Endodermal cell (in vitro differentiated cells): ENCODE data around the gene SSTR5. TPM values are rescaled to one million over a fixed set of nuclear protein-coding genes. Genes with fewer than 3 reads are reported as not detected.

Source experiments
- DNase-seq: peaks from one replicate; pipeline ENCODE4 v3.0.0-alpha.2; 2017
- H3K27ac ChIP-seq: 2 replicates; pipeline ENCODE4 v1.5.1; 2013; ENCODE audit warnings: mild to moderate bottlenecking, low read depth, low read length, moderate library complexity
- H3K27me3 ChIP-seq: 2 replicates; pipeline ENCODE4 v1.6.1; 2013; ENCODE audit warnings: mild to moderate bottlenecking, low read length, moderate library complexity; ENCODE audit not compliant: insufficient read depth, control insufficient read depth, poor library complexity, severe bottlenecking
- H3K36me3 ChIP-seq: 2 replicates; pipeline ENCODE4 v1.7.0; 2013; ENCODE audit warnings: mild to moderate bottlenecking, low read length, moderate library complexity; ENCODE audit not compliant: control insufficient read depth, insufficient read depth
- H3K4me1 ChIP-seq: one replicate; pipeline ENCODE4 v1.7.0; 2013; ENCODE audit warnings: low read length; ENCODE audit not compliant: control insufficient read depth, insufficient read depth
- H3K4me3 ChIP-seq: 2 replicates; pipeline ENCODE4 v1.5.1; 2013; ENCODE audit warnings: mild to moderate bottlenecking, low read length, moderate library complexity
- H3K9ac ChIP-seq: 2 replicates; pipeline ENCODE4 v1.6.1; 2013; ENCODE audit warnings: mild to moderate bottlenecking, low read length, moderate library complexity; ENCODE audit not compliant: poor library complexity, severe bottlenecking; ENCODE audit errors: extremely low read depth
- H3K9me3 ChIP-seq: 2 replicates; pipeline ENCODE4 v1.6.1; 2013; ENCODE audit warnings: mild to moderate bottlenecking, low read length, moderate library complexity; ENCODE audit not compliant: control insufficient read depth
- H3K27ac Mint-ChIP-seq: 2 replicates; pipeline ENCODE4 v1.8.0; 2020; ENCODE audit warnings: mixed read lengths
- H3K27me3 Mint-ChIP-seq: 2 replicates; pipeline ENCODE4 v1.8.0; 2021; ENCODE audit warnings: mild to moderate bottlenecking, mixed read lengths; ENCODE audit not compliant: insufficient read depth
- H3K36me3 Mint-ChIP-seq: 2 replicates; pipeline ENCODE4 v1.8.0; 2020; ENCODE audit warnings: low read depth, mixed read lengths
- H3K4me1 Mint-ChIP-seq: 2 replicates; pipeline ENCODE4 v1.8.0; 2020; ENCODE audit warnings: mixed read lengths
- H3K4me3 Mint-ChIP-seq: 2 replicates; pipeline ENCODE4 v1.8.0; 2020; ENCODE audit warnings: mild to moderate bottlenecking, moderate library complexity, mixed read lengths
- H3K9me3 Mint-ChIP-seq: 2 replicates; pipeline ENCODE4 v1.8.0; 2020; ENCODE audit warnings: mild to moderate bottlenecking, mixed read lengths
- WGBS, 2 experiments: methylation state at CpG; one replicate each; pipeline versions ENCODE4 v1.1.5 to v1.1.7; 2013; ENCODE audit warnings: missing lambda C conversion rate in 2 of 2, mixed read lengths in 1 of 2; ENCODE audit not compliant: insufficient coverage in 1 of 2, insufficient read length in 1 of 2; 5-methylcytosine and 5-hydroxymethylcytosine counted together
- total RNA-seq, 2 donors: library from RNA; stranded (reverse); fragmentation: NEBNext Ultra II Directional in 1 of 2; extraction: Animal tissue kit (Norgen Biotek cat#: 25700) in 1 of 2; gene quantifications; 2 replicates in 1 of 2; 3 replicates in 1 of 2; pipeline ENCODE4 v1.2.1, GENCODE V29; 2021
- TF ChIP-seq, protein P1 (sequence below): fragments of 200-600 bp; sonication (generic); conservative IDR thresholded peaks from 2 replicates; pipeline ENCODE4 v1.5.0; 2021; ENCODE audit warnings: antibody characterized with exemption, mild to moderate bottlenecking

Gene SSTR5
- total RNA-seq, 2 donors from 2014 or later = 0.64 to 1.3 TPM

DNA sequence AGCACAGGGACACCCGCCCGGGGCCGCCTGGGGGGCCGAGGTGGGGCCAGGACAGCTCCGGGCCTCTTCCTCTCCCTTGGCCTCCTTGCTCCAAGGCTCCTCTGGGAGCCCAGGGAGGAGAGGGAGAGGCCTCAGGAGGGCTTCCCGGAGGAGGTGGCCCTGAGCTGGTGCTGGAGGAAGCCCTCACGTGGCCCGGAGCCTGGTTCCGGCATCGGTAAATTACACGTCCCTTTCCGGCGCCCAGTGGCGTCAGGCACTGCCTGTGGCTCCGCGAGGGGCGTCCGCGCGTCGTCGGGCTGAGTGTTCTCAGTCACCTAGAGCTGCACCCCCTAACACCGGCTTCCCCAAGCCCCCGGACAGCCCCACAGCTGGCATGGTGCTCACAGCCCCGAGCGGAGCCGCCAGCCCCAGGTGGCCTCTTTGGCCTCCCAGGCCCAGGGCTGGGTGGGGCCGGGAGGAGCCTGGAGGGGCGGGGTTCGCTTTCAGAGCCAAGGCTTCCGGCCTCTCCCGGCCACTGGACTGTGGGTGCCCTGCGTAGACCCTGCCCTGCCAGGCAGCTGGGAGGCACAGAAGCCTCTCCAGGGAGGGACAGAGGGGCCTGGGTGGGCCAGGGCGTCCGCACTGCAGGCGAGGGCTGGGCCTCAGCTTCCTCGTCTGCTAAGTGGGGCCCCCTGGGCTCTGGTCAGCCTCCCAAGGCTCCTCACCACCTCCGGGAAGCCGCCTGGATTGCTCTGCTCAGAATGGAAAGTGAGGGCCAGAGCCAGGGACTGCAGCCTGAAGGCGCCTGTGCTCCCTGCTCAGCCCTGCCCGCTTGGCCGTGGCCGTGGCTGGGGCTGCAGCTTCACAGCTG lies 27.9 kb upstream of the SSTR5 start:
- H3K4me1 Mint-ChIP-seq = no peaks in the 10 kb centered on the region
- peaks cover 12% of the 10 kb centered on the region for H3K9me3 Mint-ChIP-seq
- H3K27ac Mint-ChIP-seq = no peak overlapping the region
- H3K36me3 ChIP-seq = no peaks in the 10 kb centered on the region
- DNase-seq = no peak
- no peak overlapping the region for H3K4me3 ChIP-seq
- no peaks in the 10 kb centered on the region for H3K27me3 ChIP-seq
- H3K4me1 ChIP-seq = no peaks in the 10 kb centered on the region
- no peak overlapping the region for H3K27ac ChIP-seq
- H3K36me3 Mint-ChIP-seq = no peaks in the 10 kb centered on the region
- no peaks in the 10 kb centered on the region for H3K9me3 ChIP-seq
- H3K4me3 Mint-ChIP-seq = no peak overlapping the region
- TF ChIP-seq, protein P1, sequence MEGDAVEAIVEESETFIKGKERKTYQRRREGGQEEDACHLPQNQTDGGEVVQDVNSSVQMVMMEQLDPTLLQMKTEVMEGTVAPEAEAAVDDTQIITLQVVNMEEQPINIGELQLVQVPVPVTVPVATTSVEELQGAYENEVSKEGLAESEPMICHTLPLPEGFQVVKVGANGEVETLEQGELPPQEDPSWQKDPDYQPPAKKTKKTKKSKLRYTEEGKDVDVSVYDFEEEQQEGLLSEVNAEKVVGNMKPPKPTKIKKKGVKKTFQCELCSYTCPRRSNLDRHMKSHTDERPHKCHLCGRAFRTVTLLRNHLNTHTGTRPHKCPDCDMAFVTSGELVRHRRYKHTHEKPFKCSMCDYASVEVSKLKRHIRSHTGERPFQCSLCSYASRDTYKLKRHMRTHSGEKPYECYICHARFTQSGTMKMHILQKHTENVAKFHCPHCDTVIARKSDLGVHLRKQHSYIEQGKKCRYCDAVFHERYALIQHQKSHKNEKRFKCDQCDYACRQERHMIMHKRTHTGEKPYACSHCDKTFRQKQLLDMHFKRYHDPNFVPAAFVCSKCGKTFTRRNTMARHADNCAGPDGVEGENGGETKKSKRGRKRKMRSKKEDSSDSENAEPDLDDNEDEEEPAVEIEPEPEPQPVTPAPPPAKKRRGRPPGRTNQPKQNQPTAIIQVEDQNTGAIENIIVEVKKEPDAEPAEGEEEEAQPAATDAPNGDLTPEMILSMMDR = no peak
- no peaks in the 10 kb centered on the region for H3K27me3 Mint-ChIP-seq
- 91 to 96% methylated on average over 25 to 43 of the region's 43 CpGs for WGBS, 2 experiments
- H3K9ac ChIP-seq = no peak overlapping the region

DNA sequence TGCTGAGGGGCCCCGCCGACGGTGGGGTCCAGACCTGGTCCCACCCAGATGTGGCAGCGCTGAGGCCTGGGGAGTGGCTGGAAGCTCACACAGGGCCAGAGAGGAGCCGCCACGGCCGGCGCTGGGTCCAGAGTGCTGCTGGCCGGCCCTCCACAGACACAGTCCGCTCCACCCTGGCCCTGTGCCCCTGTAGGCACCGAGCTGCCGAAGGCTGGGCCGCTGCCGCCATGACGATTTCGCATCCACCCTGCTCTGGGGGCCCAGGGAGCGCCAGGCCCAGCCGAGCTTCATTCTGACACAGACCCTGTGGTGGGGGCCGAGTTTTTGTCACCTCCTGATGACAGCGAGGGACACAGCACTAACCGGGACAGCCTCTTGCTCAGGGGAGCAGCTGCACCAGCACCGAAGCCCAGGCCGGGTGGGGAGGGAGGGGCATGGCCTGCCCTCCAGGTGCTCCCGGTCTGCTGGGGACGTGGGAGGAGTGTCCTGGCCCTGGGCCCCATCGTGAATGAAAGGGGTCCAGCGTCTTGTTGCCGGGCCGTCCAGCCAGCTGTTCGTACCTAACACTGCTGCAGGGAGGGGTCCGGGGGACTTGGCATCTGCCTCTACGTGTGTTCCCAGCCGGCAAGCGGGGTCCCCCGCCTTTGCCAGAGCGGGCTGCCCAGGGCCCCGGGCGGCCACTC lies 27.1 kb upstream of the SSTR5 start:
- 89% methylated on average over 23 to 38 of the region's 38 CpGs for whole genome bisulfite sequencing, 2 experiments
- Histone ChIP-seq H3K4me3 (no peak overlapping the region), H3K4me1 (no peaks in the 10 kb centered on the region), H3K27me3 (no peaks in the 10 kb centered on the region), H3K36me3 (no peaks in the 10 kb centered on the region), H3K9me3 (no peaks in the 10 kb centered on the region), H3K27ac (no peak overlapping the region), H3K9ac (no peak overlapping the region)
- no peaks in the 10 kb centered on the region for H3K36me3 Mint-ChIP-seq
- no peak for DNase-seq
- no peaks in the 10 kb centered on the region for H3K27me3 Mint-ChIP-seq
- TF ChIP-seq, protein P1 = no peak
- H3K9me3 Mint-ChIP-seq = peaks cover 12% of the 10 kb centered on the region
- H3K4me3 Mint-ChIP-seq = no peak overlapping the region
- H3K4me1 Mint-ChIP-seq = no peaks in the 10 kb centered on the region
- H3K27ac Mint-ChIP-seq = no peak overlapping the region

DNA sequence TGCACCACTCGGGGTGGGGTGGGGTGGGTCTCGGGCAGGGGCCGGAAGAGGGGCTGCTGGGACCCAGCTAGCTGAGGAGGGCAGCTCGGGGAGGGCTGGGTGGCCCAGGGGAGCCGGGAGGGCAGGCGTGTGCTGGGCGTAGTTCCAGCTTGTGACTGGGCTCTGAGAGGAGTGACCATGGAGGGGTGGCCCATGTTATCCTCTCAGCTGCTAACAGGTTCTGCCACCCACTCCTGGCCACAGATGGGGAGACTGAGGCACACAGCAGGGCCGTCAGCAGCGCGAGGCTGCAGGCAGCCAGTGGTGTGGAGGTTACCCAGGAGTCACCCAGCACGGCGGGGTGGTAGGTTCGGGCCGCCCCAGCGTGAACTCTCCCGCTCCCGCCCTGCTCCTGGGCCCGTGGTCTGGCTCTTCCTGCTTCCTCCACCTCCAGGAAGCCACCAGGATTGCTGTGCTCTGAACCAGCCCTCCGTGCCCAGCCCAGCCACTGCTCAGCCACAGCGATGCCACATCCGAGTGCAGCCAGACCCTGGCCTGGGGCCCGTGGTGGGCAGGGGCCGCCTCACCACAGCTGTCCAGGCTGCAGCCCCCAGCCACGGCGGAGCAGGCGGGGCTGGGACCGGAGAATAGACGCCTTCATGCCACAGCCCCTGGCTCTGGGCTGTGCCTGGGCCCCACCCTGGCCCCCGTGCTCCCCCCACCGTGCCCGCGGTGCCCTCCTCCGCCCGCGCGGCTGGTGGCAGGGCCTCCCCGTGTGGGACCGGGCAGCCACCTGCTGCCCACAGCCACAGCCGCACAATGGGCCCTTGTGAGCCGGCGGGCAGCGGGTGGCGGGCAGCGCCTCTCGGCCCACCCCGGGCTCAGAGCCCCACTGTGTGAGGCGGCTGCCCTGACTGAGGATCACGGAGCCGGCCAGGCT lies 26.3 kb upstream of the SSTR5 start:
- H3K9me3 ChIP-seq = no peaks in the 10 kb centered on the region
- H3K4me1 ChIP-seq = no peaks in the 10 kb centered on the region
- no peaks in the 10 kb centered on the region for H3K27me3 ChIP-seq
- Mint-ChIP-seq H3K4me1 (no peaks in the 10 kb centered on the region), H3K4me3 (no peak overlapping the region), H3K27me3 (no peaks in the 10 kb centered on the region), H3K27ac (no peak overlapping the region), H3K36me3 (no peaks in the 10 kb centered on the region), H3K9me3 (peaks cover 12% of the 10 kb centered on the region)
- DNase-seq = no peak
- H3K9ac ChIP-seq = no peak overlapping the region
- H3K4me3 ChIP-seq = no peak overlapping the region
- H3K27ac ChIP-seq = no peak overlapping the region
- no peaks in the 10 kb centered on the region for H3K36me3 ChIP-seq
- TF ChIP-seq, protein P1 = no peak
- WGBS, 2 experiments = 93 to 94% methylated on average over 26 to 49 of the region's 49 CpGs
